Activated CD8-positive, alpha-beta memory T cell treated with anti-CD3 and anti-CD28 coated beads for 4 hours (primary cell): ENCODE data around the gene PSME3.

Experiments
- DNase-seq, 2 donors: peaks; one replicate each; pipeline ENCODE4 v3.0.0-alpha.2; 2020; ENCODE audit warnings: low read depth in 2 of 2

PSME3 gene

DNA sequence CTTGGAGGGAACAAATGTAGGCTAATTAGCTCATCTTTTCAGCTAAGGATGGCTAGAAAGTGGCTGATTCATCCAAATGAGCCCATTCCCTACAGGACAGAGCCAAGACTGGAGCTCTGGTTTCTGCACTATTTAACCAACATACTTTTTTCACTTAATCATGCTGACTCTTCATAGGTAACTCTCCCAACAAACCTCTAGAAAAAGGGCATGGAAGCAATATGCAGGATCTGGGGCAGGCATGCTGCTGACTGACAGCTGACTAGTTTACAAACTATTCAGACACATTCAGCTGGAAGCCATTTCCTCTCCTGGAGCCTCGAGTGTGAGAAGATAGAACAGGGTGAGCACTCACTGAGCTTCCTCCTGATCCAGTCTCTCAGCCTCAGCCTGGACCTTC, 15.3 kb upstream of the PSME3 start:
- DNase-seq: no peak

DNA sequence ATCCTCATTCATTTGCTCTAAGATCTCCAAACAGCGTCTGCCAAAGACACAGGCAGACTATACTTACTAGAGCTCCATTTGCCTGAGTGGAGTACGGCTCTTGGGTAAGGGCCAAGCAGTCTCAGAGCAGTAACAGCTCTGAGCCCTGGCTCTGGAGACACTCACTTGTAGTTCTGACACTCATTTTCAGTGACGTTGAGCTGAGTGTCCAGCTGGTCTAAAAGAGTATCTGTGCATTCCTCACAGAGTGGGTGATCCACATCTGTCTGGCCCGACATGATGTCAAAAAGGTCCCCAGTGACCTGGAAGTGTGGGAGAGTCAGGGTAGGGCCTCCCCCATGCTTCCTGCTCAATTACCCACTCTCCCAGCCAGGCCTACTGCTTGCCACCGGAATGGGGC, 14.8 kb upstream of the PSME3 start:
- no peak for DNase-seq

DNA sequence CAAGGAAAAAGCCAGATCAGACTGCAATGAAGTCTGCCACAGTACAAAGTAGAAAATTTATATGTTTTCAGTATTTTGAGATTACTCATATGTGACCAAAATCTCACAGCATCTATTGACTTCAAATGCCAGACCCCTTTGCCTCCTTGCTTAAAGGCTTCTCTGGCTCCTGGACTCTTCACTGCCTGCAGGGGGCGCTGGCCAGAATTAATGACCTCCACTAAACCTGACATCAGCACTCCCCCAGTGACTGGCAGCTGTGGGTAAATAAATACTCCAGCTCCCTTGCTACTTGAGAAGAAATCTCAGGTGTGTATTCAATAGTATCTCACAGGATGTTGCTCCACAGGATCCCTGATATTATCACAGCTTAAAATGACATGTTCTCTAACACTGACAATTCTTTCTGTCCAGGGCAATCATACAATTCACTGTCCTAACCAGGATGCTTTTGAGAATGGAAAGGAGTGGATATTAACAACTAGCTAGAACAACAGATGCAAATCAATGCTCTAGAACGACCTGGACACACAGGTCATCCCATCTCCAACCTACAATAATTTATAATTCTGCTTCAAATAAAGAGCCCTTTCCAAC, 13.2 kb upstream of the PSME3 start:
- peak; percentile 25 to 27 for DNase-seq

DNA sequence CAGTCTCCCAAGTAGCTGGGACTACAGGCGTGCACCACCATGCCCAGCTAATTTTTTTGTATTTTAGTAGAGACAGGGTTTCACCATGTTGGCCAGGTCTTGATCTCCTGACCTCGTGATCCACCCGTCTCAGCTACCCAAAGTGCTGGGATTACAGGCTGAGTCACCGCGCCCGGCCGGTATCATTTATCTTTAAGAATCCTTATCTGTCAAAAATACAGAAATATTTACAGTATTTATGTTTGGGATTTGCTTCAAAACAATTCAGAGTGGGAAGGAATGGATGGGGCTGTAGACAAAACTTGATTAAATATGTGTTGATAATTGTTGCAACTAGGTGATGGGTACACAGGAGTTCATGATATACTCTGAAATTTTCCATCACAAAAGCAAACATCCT, 12.0 kb upstream of the PSME3 start:
- no peak for DNase-seq

DNA sequence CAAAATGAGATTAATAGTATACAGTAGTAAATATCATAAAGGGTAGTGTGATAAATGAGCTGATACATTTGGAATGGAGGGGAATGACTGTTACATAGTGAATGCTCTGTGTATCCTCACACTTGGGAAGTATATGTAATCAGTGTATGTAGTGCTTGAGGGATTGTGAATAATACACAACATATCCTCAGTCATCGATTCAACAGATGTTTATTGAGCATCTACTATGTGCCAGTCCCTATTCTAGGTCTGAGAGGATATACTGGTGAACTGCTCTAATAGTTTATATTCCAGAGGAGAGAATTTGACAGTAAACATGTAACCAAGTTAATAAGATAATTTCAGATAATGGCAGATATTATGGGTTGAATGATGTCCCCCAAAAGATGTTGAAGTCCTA, 5.7 kb upstream of the PSME3 start:
- no peak for DNase-seq

DNA sequence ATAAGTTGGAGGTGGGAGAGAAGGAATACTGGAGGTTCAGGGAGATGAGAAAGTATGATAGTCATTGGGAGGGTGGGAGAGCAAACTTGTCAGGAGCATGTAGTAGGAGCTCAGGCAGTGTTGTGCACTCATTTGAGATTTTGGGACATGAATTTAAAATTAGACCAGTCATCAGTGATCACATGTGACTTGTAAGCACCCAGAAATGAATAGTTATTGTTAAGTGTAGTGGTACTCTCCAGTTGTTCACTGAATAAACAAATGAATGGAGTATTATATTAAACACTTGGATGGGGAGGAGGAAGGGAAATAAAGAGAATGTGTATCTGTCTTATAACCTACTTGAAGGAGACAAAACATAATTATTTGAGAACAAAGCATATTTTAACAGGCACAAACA, 2.2 kb upstream of the PSME3 start:
- no peak for DNase-seq

DNA sequence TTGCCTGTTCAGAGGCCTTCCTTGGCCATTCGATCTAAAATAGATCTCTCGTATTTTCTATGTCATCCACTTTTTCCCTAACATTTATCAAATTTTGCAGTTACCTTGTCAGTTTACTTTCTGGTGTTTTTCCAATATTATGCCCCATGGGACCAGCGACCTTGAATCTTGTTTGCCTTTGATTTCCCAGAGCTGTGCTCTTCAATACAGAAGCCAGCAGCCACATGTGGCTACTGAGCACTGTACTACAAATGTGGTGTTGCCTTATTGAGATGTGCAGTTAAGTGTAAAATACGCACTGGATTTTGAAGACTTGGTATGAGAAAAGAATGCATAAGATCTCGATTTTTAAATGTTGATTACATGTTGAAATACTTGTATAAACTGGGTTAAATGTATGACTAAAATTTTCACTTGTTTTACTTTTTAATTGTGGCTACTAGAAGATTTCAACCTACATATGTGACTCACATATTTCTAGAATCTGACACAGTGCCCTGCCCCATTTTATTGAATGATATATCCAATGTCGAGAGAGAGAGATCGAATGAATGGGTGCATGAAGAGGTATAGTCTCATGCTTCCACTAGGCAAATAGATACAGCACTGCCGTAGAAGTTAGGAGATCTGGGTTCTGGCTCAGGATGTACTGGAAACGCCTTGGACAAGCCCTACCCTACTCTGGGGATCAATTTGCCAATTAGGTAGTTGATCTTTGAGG, 824 bp upstream of the PSME3 start:
- no peak for DNase-seq

DNA sequence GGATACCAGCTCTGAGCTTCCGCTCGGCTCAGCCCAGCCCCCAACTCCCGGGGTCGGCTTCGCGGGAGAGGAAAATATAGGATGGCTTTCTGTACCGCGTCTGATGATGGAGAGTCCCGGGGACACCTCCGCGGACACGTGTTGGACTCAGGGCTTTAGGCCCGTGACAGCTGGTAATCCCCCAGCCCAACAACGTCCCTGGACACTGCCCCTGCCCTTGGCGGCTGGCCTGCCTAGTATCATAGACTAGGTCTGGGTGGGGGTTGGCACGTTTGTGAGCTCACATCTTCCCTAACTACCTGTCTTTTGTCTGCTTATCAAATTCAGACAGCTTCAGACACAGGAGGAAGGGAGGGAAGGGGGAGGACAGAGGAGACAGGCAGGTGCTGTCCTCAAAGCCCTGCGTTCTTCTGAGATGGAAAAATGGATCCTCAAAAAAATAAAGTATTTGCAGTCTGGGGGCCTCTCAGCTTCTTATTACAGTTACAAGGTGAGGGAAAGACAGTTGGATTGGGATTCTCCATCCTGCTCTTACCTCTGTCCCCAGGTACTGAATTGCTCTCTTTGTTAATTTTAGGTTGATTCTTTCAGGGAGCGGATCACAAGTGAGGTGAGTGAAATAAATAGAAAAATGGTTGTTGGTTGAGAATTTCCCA, 698 bp downstream of the PSME3 start:
- DNase-seq: no peak

DNA sequence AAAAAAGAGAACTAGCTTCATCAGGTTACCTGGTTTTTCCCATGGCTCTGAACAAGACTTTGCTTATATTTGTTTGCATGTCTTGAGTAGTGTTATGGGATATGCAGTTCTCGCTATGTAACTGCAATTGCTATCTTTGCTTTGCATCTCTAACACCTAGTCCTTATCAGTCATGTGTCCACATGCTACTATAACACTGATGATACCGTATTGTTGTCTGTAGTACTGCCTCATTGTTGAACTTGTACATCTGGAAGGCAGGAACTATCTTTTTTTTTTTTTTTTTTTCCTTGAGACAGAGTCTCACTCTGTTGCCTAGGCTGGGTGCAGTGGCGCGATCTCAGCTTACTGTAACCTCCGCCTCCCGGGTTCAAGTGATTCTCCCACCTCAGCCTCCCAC, 2.5 kb downstream of the PSME3 start:
- no peak for DNase-seq

DNA sequence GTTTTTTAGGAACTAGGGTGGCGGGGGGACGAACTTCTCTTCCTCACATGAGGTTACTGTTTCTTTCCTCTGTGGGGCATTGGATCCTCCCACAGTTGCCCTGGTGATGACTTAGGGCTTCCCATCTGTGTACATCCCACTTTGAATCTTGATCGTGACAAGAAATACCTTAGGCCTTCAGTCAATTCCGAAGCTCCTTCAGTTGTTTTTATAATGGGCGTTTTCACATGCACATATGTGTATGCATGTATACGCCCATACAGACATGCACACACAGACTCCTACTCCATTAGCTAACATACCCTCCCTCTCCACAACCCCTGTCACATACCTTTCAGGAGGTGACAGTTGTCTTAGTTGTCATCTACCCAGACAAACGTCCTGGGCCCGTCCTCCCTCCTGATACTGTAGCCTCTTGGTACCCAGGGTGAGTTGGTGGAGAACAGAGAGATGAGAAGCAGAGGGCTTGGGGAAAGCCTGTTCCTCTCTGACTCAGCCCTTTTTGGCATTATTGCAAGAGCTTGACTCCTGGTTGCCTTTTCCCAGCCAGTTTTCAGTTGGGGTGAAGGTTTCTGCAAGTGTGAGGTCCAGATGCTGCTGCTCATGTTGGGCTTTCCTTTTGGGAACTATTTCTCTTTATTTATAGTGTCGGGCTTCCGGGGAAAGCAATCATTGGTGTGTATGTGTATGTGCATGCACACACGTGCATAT, 8.9 kb downstream of the PSME3 start:
- no peak for DNase-seq

DNA sequence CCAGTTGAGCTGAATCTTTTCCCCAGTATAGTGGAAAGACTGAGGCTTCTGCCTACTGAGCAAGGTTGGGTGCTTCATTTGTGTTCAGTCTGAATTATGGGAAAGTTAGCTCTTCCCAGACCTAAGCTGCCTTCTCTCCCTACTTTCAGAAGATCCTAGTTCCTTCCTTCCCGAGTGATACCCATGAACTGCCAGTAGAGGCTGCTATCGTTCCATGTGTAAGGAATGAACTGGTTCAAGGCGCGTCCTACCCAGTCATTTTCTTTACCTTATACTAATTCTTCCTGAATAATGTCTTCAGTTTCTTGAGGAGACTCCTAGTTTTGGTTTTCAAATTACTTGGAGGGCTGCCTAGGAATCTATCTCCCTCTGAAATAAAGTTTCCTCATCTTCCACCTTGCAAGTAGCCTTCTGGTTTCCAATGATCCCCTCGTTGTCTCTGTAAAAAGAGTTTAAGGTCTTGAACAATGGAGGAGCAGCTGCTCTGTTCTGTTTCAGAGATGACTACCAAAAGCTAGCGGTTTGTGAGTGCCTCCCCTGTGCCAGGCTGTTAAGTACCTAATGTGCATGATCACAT, 10.2 kb downstream of the PSME3 start:
- DNase-seq: no peak

DNA sequence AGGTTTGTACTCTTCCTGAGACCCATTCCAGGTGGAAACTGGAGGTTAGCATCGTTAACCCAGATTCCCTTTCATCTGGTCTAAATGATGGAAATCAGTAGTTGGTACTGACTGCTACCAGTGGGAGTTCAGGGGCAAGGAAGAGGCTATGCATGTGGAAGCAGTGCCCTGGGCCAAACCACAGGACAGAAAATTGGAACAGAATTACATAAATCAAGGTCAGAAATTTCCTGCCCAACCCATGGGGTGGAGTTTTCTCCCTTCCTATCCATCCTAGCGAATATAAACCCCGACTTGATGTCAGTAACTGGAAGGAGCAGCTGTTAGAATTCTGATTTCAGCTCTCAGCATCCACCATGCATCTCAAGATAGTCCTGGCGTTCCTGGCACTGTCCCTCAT, 11.1 kb downstream of the PSME3 start, which contains the start of gene AOC2:
AOC2 (plus strand) TSS at position 310 of the 400 bp plus-strand sequence; CDS start at position 357, 47 bp downstream.
- DNase-seq: no peak

DNA sequence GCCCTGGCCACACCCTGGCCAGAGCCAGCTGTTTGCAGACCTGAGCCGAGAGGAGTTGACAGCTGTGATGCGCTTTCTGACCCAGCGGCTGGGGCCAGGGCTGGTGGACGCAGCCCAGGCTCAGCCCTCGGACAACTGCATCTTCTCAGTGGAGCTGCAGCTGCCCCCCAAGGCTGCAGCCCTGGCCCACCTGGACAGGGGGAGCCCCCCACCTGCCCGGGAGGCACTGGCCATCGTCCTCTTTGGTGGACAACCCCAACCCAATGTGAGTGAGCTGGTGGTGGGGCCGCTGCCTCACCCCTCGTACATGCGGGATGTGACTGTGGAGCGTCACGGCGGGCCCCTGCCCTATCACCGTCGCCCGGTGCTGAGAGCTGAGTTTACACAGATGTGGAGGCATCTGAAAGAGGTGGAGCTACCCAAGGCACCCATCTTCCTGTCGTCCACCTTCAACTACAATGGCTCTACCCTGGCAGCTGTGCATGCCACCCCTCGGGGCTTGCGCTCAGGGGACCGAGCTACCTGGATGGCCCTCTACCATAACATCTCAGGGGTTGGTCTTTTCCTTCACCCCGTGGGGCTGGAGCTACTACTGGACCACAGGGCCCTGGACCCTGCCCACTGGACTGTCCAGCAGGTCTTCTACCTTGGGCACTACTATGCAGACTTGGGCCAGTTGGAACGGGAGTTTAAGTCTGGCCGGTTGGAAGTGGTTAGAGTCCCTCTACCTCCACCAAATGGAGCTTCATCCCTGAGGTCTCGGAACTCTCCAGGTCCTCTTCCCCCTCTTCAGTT, 11.8 kb downstream of the PSME3 start:
- no peak for DNase-seq

DNA sequence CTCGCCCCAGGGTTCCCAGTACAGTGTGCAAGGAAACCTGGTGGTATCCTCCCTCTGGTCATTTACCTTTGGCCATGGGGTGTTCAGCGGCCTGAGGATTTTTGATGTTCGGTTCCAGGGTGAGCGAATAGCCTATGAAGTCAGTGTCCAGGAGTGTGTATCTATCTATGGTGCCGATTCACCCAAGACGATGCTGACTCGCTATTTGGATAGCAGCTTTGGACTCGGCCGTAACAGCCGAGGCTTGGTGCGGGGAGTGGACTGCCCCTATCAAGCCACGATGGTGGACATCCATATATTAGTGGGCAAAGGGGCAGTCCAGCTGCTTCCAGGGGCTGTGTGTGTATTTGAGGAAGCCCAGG, 12.3 kb downstream of the PSME3 start:
- DNase-seq: no peak

DNA sequence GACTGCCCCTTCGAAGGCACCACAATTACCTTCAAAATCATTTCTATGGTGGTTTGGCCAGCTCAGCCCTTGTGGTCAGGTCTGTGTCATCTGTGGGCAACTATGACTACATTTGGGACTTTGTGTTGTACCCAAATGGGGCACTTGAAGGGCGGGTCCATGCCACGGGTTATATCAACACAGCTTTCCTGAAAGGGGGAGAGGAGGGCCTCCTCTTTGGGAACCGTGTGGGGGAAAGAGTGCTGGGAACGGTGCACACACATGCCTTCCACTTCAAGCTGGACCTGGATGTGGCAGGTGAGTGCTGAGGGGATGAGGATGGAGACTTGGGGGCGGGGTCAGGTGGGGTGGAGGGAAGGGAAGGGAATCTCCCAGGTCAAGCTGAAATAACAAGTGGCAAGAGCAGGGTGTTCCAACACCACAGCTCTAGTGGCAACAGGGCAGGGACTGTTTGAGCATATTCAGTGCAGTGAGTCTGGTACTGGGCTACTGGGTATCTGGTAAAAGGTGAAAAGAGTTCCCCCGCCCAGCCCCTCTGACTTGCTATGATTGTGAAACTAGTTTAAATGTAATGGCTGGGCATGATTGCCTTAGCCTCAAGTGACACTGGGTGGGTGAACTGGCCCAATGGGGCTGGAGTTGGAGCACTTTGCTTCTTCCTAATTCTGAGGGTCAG, 12.9 kb downstream of the PSME3 start:
- no peak for DNase-seq

DNA sequence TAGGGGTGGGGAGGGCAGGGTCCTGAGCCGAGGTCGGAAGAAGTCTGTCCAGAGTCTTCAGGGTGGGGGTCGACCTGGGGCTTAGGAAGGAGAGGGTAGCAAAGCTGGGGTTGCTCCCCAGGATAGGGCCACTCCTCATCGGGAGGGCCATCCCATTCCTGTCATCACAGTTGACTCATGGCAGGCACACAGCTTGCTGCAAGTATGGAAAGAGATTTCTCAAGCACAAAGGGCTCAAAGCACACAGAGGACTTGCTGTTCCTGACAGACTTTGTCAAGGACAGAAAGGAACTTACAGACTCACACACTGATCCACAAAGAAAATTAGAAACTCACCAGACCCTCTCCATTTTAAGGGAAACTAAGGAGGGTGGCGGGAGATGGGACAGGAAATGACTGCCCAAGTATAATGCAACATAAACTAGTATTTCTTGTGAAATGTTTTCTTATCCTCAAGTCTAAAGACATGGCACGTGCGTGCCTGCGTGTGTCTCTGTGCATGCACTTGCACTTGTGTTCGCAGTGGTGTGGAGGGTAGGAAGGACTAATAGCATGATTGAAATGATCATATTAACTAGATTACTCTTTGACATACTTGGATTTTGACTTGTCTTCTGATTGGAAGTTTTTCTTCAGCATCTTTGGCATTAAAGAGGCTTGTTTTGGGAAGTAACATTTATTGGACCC, 13.5 kb downstream of the PSME3 start:
- DNase-seq: no peak

DNA sequence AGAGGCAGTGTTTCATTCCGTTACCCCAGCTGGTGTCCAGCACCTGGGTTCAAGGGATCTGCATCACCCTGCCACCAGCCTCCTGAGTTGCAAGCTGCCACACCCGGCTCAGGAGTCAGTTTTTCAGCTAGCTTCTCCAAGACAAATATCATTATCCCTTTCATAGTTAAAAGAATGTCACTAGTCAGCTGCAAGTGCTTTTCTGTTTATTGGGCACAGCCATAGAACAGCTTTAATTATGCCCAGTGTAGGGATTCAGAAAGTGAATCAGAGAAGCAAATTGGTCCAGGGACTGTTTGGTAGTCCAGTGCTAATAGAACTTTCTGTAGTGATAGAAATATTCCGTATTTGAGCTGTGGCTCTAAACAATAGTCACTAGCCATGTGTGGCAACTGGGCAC, 14.9 kb downstream of the PSME3 start:
- DNase-seq: no peak

DNA sequence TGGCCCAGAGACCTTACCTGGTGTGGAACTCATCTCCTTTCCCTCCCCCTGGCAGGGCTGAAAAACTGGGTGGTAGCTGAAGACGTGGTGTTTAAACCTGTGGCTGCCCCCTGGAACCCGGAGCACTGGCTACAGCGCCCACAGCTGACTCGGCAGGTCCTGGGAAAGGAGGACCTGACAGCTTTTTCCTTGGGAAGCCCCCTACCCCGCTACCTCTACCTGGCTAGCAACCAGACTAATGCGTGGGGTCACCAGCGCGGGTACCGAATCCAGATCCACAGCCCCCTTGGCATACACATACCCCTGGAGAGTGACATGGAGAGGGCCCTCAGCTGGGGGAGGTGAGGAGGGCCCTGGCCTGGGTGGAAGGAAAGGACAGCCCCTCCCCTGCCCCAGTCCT, 15.8 kb downstream of the PSME3 start:
- no peak for DNase-seq

DNA sequence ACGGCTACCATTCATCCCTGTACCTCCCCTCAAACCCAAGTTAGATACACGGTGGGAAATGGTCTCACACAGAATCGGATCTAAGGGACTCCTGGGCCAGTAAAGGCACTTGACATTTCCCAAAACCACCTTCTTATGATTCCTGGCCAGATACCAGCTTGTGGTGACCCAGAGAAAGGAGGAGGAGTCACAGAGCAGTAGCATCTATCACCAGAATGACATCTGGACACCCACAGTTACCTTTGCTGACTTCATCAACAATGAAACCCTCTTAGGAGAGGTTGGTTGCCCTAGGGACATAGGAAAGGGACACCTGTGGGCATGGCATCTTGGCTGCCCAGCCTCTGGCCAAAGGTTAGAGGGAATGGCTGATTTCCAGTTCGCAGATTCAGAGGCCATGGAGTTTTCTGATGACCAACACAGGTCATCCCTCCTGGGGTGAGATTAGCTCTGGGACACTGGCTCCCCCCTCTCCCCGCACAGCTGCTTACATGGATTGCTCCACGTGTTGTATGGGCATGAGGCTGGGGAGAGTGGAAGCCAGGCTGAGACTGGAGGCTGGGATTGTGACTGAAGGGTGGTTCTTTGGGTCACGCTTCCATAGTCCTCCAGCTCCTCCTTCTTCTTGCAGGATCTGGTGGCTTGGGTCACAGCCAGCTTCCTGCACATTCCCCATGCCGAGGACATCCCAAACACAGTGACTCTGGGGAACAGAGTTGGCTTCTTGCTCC, 16.4 kb downstream of the PSME3 start:
- DNase-seq: no peak

DNA sequence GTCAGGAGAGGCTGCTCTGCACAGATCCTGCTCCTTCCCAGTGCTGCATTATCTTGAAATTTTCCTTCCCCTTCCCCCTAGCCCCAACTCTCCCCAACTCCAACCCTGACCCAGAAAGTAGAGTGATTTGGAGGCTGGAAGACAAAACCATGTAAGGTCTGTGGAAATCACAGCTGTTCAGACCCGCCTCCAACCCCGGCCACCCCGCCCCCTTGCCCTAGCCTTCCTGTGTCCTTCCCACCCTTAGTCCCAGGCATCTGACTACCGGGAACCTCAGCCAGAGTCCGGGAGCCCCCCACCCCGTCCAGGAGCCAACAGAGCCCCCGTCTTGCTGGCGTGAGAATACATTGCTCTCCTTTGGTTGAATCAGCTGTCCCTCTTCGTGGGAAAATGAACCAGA, 17.8 kb downstream of the PSME3 start, which contains the start of gene AOC3:
AOC3 (plus strand) TSS at position 246 of the 400 bp plus-strand sequence; CDS start at position 391, 145 bp downstream.
- no peak for DNase-seq
